Measurements from ENCODE around the gene WNT5A. TPM values are rescaled to one million over a fixed set of nuclear protein-coding genes. Genes with fewer than 3 reads are reported as not detected.

WNT5A gene
- total RNA-seq, 1 donor from 2014 or later, result 11.6 TPM

- H3K4me1 Mint-ChIP-seq (ENCODE audit: low read depth), result peaks cover 20% of the 10 kb centered on the region
- DNase-seq (ENCODE audit: low spot score), result no peak
- no peak overlapping the region for H3K4me3 Mint-ChIP-seq (ENCODE audit: unreplicated experiment)
- no peak for TF ChIP-seq CTCF (IDR thresholded peaks at IDR 0.05)
- H3K27ac Mint-ChIP-seq (ENCODE audit: unreplicated experiment), result no peak overlapping the region
- H3K27me3 Mint-ChIP-seq (ENCODE audit: low read depth), result no peaks in the 10 kb centered on the region
- H3K36me3 Mint-ChIP-seq (ENCODE audit: low read depth), result peaks cover 4% of the 10 kb centered on the region
- H3K9me3 Mint-ChIP-seq (ENCODE audit: low read depth), result no peaks in the 10 kb centered on the region
Measured at GRCh38 chr3:55468251-55468650, 18.9 kb downstream of the WNT5A start.

GRCh38 chr3:55467099-55467498 lies 20.0 kb downstream of the WNT5A start:
- Mint-ChIP-seq H3K4me3 (ENCODE audit: unreplicated experiment) (no peak overlapping the region), H3K27ac (ENCODE audit: unreplicated experiment) (no peak overlapping the region), H3K36me3 (ENCODE audit: low read depth) (peaks cover 2% of the 10 kb centered on the region), H3K4me1 (ENCODE audit: low read depth) (peaks cover 20% of the 10 kb centered on the region), H3K27me3 (ENCODE audit: low read depth) (no peaks in the 10 kb centered on the region), H3K9me3 (ENCODE audit: low read depth) (no peaks in the 10 kb centered on the region)
- no peak for DNase-seq (ENCODE audit: low spot score)
- TF ChIP-seq CTCF (IDR thresholded peaks at IDR 0.05), result no peak

DNA sequence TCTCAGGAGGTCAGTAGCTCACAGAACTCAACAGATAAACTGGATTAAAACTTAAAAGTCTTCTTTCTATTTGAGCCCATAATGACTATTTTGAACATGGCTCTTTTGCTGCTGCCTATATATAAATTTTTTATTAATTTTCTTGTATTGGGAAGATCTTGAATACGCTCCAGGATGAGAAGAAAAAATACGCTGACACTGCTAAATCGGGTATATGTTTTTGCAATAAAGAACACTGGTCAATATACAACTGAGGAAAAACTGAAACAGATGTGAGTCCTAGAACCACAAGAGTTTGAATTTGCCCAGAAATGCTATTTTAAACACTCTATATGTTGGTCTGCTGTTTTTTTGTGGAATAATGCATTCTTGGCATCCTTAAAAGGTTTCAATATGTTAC lies 20.6 kb downstream of the WNT5A start:
- no peak for TF ChIP-seq CTCF (IDR thresholded peaks at IDR 0.05)
- Mint-ChIP-seq H3K27me3 (ENCODE audit: low read depth) (no peaks in the 10 kb centered on the region), H3K4me1 (ENCODE audit: low read depth) (peaks cover 20% of the 10 kb centered on the region), H3K27ac (ENCODE audit: unreplicated experiment) (no peak overlapping the region), H3K9me3 (ENCODE audit: low read depth) (no peaks in the 10 kb centered on the region), H3K4me3 (ENCODE audit: unreplicated experiment) (no peak overlapping the region), H3K36me3 (ENCODE audit: low read depth) (peaks cover 2% of the 10 kb centered on the region)
- no peak for DNase-seq (ENCODE audit: low spot score)

DNA sequence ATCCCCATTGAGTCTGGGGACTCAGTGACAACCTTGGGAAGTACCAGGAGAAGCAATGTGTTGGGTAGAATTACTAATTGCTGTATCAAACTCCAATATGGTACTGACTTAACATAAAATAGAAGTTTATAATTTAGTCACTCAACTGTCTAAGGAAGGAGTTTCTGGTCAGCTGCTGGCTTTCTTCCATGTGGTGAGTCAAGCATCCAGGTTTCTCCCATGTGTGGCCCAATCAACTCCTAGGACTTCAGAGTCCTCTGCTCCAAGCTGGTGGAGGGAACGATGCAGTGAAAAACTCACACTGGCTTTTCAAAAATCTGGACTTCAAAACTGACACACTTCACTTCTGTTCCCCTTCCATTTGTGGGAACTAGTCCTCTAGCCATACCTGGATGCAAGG lies 25.2 kb downstream of the WNT5A start:
- Mint-ChIP-seq H3K36me3 (ENCODE audit: low read depth) (no peaks in the 10 kb centered on the region), H3K27ac (ENCODE audit: unreplicated experiment) (no peak overlapping the region), H3K9me3 (ENCODE audit: low read depth) (no peaks in the 10 kb centered on the region), H3K27me3 (ENCODE audit: low read depth) (no peaks in the 10 kb centered on the region), H3K4me1 (ENCODE audit: low read depth) (peaks cover 4% of the 10 kb centered on the region), H3K4me3 (ENCODE audit: unreplicated experiment) (no peak overlapping the region)
- DNase-seq (ENCODE audit: low spot score), result no peak
- no peak for TF ChIP-seq CTCF (IDR thresholded peaks at IDR 0.05)

DNA sequence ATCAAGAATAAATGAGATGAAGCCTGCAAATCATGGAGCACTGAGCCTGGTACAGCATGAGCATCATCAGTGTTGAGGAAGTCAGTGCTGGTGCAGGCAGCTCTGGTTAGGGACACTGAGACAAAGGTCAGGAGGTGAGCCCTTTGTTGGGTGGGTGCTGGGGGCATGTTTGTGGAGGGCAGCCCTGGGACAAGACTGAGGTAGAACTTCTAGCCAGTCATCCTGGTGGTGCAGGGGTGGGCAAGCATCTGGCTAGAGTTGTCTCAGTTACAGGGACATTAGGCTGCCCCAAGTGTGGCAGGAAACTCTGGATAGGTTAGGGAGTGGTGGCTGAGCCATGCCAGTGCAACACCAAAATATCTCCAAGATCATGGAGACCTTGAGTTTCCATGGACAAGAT lies 27.3 kb downstream of the WNT5A start:
- Mint-ChIP-seq H3K27ac (ENCODE audit: unreplicated experiment) (no peak overlapping the region), H3K4me1 (ENCODE audit: low read depth) (no peaks in the 10 kb centered on the region), H3K27me3 (ENCODE audit: low read depth) (no peaks in the 10 kb centered on the region), H3K4me3 (ENCODE audit: unreplicated experiment) (no peak overlapping the region), H3K9me3 (ENCODE audit: low read depth) (no peaks in the 10 kb centered on the region), H3K36me3 (ENCODE audit: low read depth) (no peaks in the 10 kb centered on the region)
- no peak for TF ChIP-seq CTCF (IDR thresholded peaks at IDR 0.05)
- no peak for DNase-seq (ENCODE audit: low spot score)

Data from chondrocyte (in vitro differentiated cells).